SK-MEL-5 (cell line): ENCODE data around the gene CENPK. TPM values are rescaled to one million over a fixed set of nuclear protein-coding genes. Genes with fewer than 3 reads are reported as not detected.
"Not testable (repeated sequence)": the region's sequence is repeated elsewhere in the genome, so short reads cannot be mapped to it uniquely, and the experiment has no call there.

Experiments used
- DNase-seq: peaks from one replicate; pipeline ENCODE4 v3.0.0-alpha.2; 2016; ENCODE audit warnings: low read depth, low spot score
- in situ Hi-C: cut with HindIII; loops from 2 replicates; pipeline ENCODE4 v1.10.0; 2016; ENCODE audit warnings: low sequenced_read_pairs, high pct_unique_total_duplicates, low pct_unique_long_range_greater_than_20kb
- polyA plus RNA-seq, 2 experiments: library from polyadenylated mRNA; depleted of rRNA; stranded (reverse); fragments of >200 nt; gene quantifications; 2 replicates each; pipeline ENCODE4 v1.2.3, GENCODE V29; 2015
- total RNA-seq: library from RNA; depleted of rRNA; stranded (reverse); fragments of >200 nt; shearing (Covaris generic); gene quantifications from 2 replicates; pipeline ENCODE4 v1.2.3, GENCODE V29; 2014; rRNA removed

Gene CENPK
- total RNA-seq: 25.5 and 28.2 TPM in 2 replicates
- polyA plus RNA-seq (2015; cell fraction: cytosol; rRNA removed): 18.4 and 19.8 TPM in 2 replicates
- polyA plus RNA-seq (2015; cell fraction: nucleus; rRNA removed): 181 and 210 TPM in 2 replicates

- in situ Hi-C loops: no loop called here
- peak; percentile 98 for DNase-seq
Measured at GRCh38 chr5:65562731-65563701, at the start of gene CENPK, which contains the start of gene PPWD1. Gene CENPK, minus strand, starts transcription at chr5:65563168. Its CDS starts 8,261 bp downstream, at chr5:65554907. Gene PPWD1, plus strand, starts transcription at chr5:65563296. Its CDS starts 15 bp downstream, at chr5:65563311.

- in situ Hi-C loops: no loop called here
- no peak for DNase-seq
Measured at GRCh38 chr5:65612298-65612907, 49.4 kb upstream of the CENPK start.

DNA sequence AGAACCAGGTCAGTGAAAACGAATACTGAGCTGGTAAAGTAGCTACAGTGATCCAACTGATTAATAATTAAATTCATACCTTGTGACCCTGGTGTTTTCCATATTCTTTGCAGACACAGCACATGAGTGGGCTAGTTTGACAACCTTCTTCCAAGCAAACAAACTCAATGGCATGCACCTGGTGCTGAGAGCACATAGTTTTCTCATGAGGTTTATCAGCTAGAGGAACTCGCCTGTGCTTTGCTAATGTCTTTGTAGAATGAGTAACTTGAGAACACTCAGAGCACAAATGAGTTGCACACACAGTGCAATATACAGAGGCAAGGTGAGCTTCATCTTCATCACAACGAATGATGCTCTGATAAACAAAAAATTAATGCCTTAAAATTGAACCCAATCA, 48.6 kb upstream of the CENPK start:
- in situ Hi-C loops: no loop called here

GRCh38 chr5:65601761-65602160, 38.8 kb upstream of the CENPK start:
- in situ Hi-C loops, DNase-seq: not testable (repeated sequence)

More for the DNA sequence above, 48.6 kb upstream of the CENPK start:
- DNase-seq: no peak

- DNase-seq: peak; percentile 16
Measured at GRCh38 chr5:65588694-65589093, 25.7 kb upstream of the CENPK start.

GRCh38 chr5:65577141-65577540, 14.2 kb upstream of the CENPK start:
- DNase-seq: no peak
- in situ Hi-C loops: no loop called here

More at GRCh38 chr5:65588694-65589093, 25.7 kb upstream of the CENPK start:
- in situ Hi-C loops: no loop called here

DNA sequence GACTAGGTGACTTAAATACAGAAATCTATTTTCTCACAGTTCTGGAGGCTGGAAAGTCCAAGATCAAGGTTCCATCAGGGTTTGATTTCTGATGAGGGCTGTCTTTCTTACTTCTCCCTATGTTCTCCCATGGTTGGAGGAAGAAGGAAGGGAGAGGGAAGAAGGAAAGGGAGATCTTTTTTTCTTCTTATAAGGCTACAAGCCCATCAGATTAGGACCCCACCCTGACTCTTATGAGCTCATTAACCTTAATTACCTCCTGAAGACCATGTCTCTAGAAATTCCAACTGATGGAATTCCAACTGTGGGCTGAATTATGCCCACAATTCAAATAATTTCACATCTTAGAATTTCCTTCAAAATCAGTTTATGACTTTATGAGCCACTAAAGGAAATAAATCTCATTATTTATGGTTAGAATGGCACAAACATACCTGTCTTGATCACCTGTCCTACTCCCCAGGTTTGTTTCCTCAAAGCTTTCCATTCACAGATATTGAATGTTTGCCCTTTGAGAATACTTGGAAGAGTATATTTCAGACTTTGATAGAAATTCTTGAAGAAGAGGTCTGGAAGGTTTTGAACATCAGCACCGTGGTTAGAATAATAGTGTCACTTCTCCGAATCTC, 7.7 kb upstream of the CENPK start:
- no peak for DNase-seq
- in situ Hi-C loops: no loop called here

- in situ Hi-C loops: no loop called here
- DNase-seq: no peak
Measured at GRCh38 chr5:65566505-65566904, 3.5 kb upstream of the CENPK start.

DNA sequence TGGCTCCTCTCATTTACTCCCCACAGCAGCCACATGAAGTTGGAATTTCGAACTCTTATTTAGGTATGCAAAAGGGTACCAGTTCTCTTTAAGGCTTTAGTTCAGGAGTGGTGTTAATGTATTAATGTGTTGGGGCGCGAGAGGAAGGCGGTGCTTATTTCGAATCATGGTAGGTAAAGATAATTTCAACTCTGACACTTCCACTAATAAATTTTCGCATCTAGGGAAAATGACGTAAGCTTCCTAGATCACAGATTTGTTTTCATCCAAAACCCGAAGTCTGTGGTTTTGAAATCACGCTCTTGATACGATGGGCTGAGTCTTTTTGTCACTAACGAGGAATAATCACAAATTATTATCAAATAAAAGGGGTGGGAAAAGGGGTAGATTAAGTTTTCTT, 809 bp upstream of the CENPK start:
- in situ Hi-C loops: no loop called here

GRCh38 chr5:65556718-65557117, 6.2 kb downstream of the CENPK start:
- no peak for DNase-seq
- in situ Hi-C loops: no loop called here

More for the DNA sequence above, 809 bp upstream of the CENPK start:
- DNase-seq: peak; percentile 13

DNA sequence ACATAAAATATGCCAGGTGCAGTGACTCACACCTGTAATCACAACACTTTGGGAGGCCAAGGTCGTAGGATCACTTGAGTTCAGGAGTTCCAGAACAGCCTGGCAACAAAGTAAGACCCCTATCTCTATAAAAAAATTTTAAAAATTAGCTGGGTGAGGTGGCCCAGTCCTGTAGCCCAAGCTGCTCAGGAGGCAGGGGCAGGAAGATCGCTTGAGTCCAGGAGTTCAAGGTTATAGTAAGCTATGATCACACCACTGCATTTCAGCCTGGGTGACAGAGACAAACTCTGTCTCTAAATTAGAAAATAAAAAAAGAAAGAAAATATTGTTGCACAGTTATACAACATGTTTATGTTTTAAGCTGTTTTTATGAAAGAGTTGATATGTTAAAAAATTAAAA, 6.8 kb downstream of the CENPK start:
- no peak for DNase-seq
- in situ Hi-C loops: no loop called here

- DNase-seq: no peak
- in situ Hi-C loops: no loop called here
Measured at GRCh38 chr5:65555287-65555686, 7.7 kb downstream of the CENPK start.

DNA sequence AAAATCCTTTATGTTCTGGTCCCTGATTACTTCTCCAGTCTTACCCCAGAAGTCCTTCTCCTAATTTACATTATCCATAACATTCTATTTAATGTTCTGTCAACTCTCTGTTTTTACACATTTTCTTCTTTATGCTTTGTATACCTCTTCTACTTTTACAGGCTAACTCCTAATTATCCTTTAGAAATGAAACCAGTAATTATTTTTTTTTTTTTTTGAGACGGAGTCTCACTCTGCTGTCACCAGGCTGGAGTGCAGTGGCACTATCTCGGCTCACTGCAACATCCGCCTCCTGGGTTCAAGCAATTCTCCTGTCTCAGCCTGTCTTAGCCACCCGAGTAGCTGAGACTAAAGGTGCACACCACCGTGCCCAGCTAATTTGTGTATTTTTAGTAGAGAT, 9.0 kb downstream of the CENPK start:
- in situ Hi-C loops: no loop called here
- no peak for DNase-seq

- DNase-seq: no peak
- in situ Hi-C loops: no loop called here
Measured at GRCh38 chr5:65548281-65548680, 14.7 kb downstream of the CENPK start.

- in situ Hi-C loops: no loop called here
- no peak for DNase-seq
Measured at GRCh38 chr5:65546141-65546540, 16.8 kb downstream of the CENPK start.

DNA sequence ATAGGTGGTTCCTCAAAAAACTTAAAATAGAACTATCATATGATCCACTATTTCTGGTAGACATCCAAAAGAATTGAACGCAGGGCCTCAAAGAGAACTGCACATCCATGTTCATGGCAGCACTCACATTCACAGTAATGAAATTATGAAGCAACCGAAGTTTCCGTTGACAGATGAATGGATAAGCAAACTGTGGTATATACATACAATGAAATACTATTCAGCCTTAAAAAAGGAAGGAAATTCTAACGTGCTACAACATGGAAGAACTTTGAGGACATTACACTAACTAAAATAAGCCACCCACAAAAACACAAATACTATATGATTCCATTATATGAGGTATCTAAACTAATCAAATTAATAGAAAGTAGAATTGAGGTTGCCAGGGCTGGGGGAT, 18.5 kb downstream of the CENPK start:
- DNase-seq: no peak
- in situ Hi-C loops: no loop called here

DNA sequence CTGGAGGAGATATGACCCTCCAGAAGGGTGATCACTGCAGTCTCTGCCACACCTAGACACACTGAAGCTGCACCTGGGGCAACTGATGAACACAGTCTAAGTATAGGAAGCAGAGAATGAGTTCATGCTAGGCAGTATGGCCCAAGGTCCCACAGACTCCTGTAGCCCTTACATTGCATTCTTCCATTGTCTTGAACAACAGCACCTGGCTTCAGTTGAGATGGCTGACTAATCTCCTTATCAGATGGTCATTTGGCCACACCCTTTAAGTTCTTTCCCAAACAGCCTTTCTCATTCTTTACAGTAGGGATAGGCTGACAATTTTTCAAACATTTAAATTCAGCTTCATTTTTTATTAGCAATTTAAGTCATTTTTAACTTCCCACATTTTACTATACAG, 23.1 kb downstream of the CENPK start:
- in situ Hi-C loops: no loop called here

GRCh38 chr5:65535529-65535987, 27.4 kb downstream of the CENPK start:
- in situ Hi-C loops: no loop called here
- DNase-seq: peak; percentile 98

More for the DNA sequence above, 23.1 kb downstream of the CENPK start:
- no peak for DNase-seq
